ENCODE measurements around the gene ZYG11B.

DNA sequence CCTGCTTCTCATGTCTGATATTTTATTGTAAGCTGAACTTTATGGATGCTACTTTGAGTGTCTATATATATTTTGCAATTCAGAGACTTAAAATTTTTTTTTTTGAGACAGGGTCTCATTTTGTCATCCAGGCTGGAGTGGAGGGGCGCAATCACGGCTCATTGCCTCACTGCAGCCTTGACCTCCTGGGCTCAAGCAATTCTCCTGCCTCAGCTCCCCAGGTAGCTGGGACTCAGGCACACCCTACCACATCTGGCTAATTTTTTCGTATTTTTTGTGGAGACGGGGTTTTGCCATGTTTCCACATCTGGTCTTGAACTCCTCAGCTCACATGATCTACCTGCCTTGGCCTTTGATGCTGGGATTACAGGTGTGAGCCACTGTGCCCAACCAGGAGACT is 124.7 kb downstream of the ZYG11B start:
- TF ChIP-seq EZH2 (IDR thresholded peaks at IDR 0.05; ENCODE audit: borderline replicate concordance, low read depth, low read length, severe bottlenecking), result no peak
- TF ChIP-seq, protein P1, sequence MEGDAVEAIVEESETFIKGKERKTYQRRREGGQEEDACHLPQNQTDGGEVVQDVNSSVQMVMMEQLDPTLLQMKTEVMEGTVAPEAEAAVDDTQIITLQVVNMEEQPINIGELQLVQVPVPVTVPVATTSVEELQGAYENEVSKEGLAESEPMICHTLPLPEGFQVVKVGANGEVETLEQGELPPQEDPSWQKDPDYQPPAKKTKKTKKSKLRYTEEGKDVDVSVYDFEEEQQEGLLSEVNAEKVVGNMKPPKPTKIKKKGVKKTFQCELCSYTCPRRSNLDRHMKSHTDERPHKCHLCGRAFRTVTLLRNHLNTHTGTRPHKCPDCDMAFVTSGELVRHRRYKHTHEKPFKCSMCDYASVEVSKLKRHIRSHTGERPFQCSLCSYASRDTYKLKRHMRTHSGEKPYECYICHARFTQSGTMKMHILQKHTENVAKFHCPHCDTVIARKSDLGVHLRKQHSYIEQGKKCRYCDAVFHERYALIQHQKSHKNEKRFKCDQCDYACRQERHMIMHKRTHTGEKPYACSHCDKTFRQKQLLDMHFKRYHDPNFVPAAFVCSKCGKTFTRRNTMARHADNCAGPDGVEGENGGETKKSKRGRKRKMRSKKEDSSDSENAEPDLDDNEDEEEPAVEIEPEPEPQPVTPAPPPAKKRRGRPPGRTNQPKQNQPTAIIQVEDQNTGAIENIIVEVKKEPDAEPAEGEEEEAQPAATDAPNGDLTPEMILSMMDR (IDR thresholded peaks at IDR 0.05; ENCODE audit: borderline replicate concordance, extremely low read depth, low read length, poor library complexity, severe bottlenecking), result no peak

Data from DND-41 (cell line).